Endothelial cell (in vitro differentiated cells): ENCODE measurements around the gene CEP250. TPM values are rescaled to one million over a fixed set of nuclear protein-coding genes. Genes with fewer than 3 reads are reported as not detected.
"Not testable (repeated sequence)": the region's sequence is repeated elsewhere in the genome, so short reads cannot be mapped to it uniquely, and the experiment has no call there.

Experiments used
- DNase-seq: peaks from one replicate; pipeline ENCODE4 v3.0.0; 2021; ENCODE audit warnings: low spot score
- H3K27ac Mint-ChIP-seq: one replicate; pipeline ENCODE4 v1.8.0; 2021; ENCODE audit warnings: mixed read lengths, inconsistent platforms; ENCODE audit not compliant: unreplicated experiment
- H3K27me3 Mint-ChIP-seq: one replicate; pipeline ENCODE4 v1.8.0; 2021; ENCODE audit warnings: mild to moderate bottlenecking, moderate library complexity, mixed read lengths, inconsistent platforms; ENCODE audit not compliant: unreplicated experiment
- H3K36me3 Mint-ChIP-seq: one replicate; pipeline ENCODE4 v1.8.0; 2021; ENCODE audit warnings: mild to moderate bottlenecking, low read depth, mixed read lengths, inconsistent platforms; ENCODE audit not compliant: unreplicated experiment
- H3K4me1 Mint-ChIP-seq: one replicate; pipeline ENCODE4 v1.8.0; 2021; ENCODE audit warnings: mild to moderate bottlenecking, mixed read lengths, inconsistent platforms; ENCODE audit not compliant: unreplicated experiment
- H3K4me3 Mint-ChIP-seq: one replicate; pipeline ENCODE4 v1.8.0; 2021; ENCODE audit warnings: mild to moderate bottlenecking, mixed read lengths, inconsistent platforms; ENCODE audit not compliant: unreplicated experiment
- H3K9me3 Mint-ChIP-seq: one replicate; pipeline ENCODE4 v1.8.0; 2021; ENCODE audit warnings: mixed read lengths, inconsistent platforms; ENCODE audit not compliant: unreplicated experiment
- CTCF ChIP-seq: fragments of 200-600 bp; sonication (generic); IDR thresholded peaks from one replicate; pipeline ENCODE4 v1.5.0; 2021; ENCODE audit warnings: antibody characterized with exemption; ENCODE audit not compliant: unreplicated experiment
- total RNA-seq: library from RNA; stranded (reverse); fragmentation: NEBNext Ultra II Directional; extraction: Animal tissue kit (Norgen Biotek cat#: 25700); gene quantifications from one replicate; pipeline ENCODE4 v1.2.1, GENCODE V29; 2021; ENCODE audit not compliant: unreplicated experiment

CEP250 gene
- total RNA-seq, 1 donor from 2014 or later, result 30.7 TPM

- DNase-seq, result no peak
- TF ChIP-seq CTCF, result no peak
- H3K27ac Mint-ChIP-seq, result no peak overlapping the region
- no peak overlapping the region for H3K4me3 Mint-ChIP-seq
- no peaks in the 10 kb centered on the region for H3K4me1 Mint-ChIP-seq
- H3K27me3 Mint-ChIP-seq, result peaks cover 10% of the 10 kb centered on the region
- H3K36me3 Mint-ChIP-seq, result peaks cover 29% of the 10 kb centered on the region
- no peaks in the 10 kb centered on the region for H3K9me3 Mint-ChIP-seq
Observed at GRCh38 chr20:35552914-35553313, 97.5 kb downstream of the CEP250 start.

- Mint-ChIP-seq H3K36me3 (peaks cover 28% of the 10 kb centered on the region), H3K27me3 (peaks cover 10% of the 10 kb centered on the region)
- not testable (repeated sequence) for H3K9me3 Mint-ChIP-seq, H3K4me3 Mint-ChIP-seq, DNase-seq, H3K27ac Mint-ChIP-seq, H3K4me1 Mint-ChIP-seq
Observed at GRCh38 chr20:35555461-35555860, 100.1 kb downstream of the CEP250 start.

DNA sequence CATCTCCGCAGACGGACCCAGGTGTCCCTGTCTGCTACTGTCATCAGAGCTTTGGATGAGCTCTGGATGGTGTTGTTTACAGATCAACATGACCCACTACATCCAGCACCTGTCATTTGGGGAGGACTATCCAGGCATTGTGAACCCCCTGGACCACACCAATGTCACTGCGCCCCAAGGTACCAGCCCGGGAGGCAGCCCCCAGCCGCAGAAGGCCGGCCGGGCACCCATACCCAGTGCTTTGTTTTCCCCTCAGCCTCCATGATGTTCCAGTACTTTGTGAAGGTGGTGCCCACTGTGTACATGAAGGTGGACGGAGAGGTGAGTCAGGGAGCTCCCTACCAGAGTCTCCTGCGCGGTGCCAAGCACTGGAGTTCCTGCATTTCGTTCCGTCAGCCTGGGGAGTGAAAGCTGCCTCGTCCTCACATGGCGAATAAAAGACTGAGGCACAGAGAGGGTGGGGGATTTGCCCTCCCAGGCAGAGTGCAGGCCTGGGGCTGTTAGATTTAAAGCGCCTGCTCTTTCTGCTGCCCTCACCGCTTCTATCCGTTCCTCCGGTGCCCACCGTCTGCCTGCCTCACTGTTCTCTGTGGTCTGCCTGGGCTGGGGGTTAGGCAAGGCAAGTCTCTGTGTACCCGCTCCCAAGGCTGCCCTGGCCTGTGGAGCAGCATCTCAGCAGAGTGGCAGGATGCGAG, 100.7 kb downstream of the CEP250 start:
- no peak overlapping the region for H3K4me3 Mint-ChIP-seq
- peaks cover 10% of the 10 kb centered on the region for H3K27me3 Mint-ChIP-seq
- no peak overlapping the region for H3K27ac Mint-ChIP-seq
- no peaks in the 10 kb centered on the region for H3K4me1 Mint-ChIP-seq
- H3K9me3 Mint-ChIP-seq, result no peaks in the 10 kb centered on the region
- H3K36me3 Mint-ChIP-seq, result peaks cover 28% of the 10 kb centered on the region
- TF ChIP-seq CTCF, result no peak
- DNase-seq, result no peak

GRCh38 chr20:35556871-35557270, 101.5 kb downstream of the CEP250 start:
- TF ChIP-seq CTCF, result no peak
- H3K36me3 Mint-ChIP-seq, result peaks cover 28% of the 10 kb centered on the region
- no peaks in the 10 kb centered on the region for H3K9me3 Mint-ChIP-seq
- peaks cover 10% of the 10 kb centered on the region for H3K27me3 Mint-ChIP-seq
- no peak overlapping the region for H3K27ac Mint-ChIP-seq
- no peaks in the 10 kb centered on the region for H3K4me1 Mint-ChIP-seq
- no peak overlapping the region for H3K4me3 Mint-ChIP-seq
- DNase-seq, result no peak

- H3K4me3 Mint-ChIP-seq, result peak overlapping the region; percentile 40
- TF ChIP-seq CTCF, result no peak
- no peaks in the 10 kb centered on the region for H3K4me1 Mint-ChIP-seq
- DNase-seq, result no peak
- H3K27ac Mint-ChIP-seq, result no peak overlapping the region
- peaks cover 28% of the 10 kb centered on the region for H3K36me3 Mint-ChIP-seq
- no peaks in the 10 kb centered on the region for H3K9me3 Mint-ChIP-seq
- peaks cover 10% of the 10 kb centered on the region for H3K27me3 Mint-ChIP-seq
Observed at GRCh38 chr20:35558451-35558850, 103.1 kb downstream of the CEP250 start.
